Measurements from ENCODE around the gene IL12RB1.

- TF ChIP-seq YY1 (IDR thresholded peaks at IDR 0.05; ENCODE audit: insufficient read depth, insufficient replicate concordance, low read depth, low read length), result no peak
- TF ChIP-seq ZNF83 (CRISPR knock-in tag; IDR thresholded peaks at IDR 0.05; ENCODE audit: borderline replicate concordance), result no peak
- no peak for TF ChIP-seq TAF1 (CRISPR knock-in tag; IDR thresholded peaks at IDR 0.05)
- no peak for TF ChIP-seq CBFB (CRISPR knock-in tag; IDR thresholded peaks at IDR 0.05)
- no peak for TF ChIP-seq POLR2A (IDR thresholded peaks at IDR 0.05; ENCODE audit: insufficient read depth in 1 of 2, low read depth in 2 of 2, low read length in 2 of 2)
- TF ChIP-seq HMG20B (CRISPR knock-in tag; conservative IDR thresholded peaks at IDR 0.05), result no peak
- TF ChIP-seq FOXA1 (IDR thresholded peaks at IDR 0.05), result no peak; the same call in 1 of the 2 replicates
- TF ChIP-seq FOXA1 (CRISPR knock-in tag; IDR thresholded peaks at IDR 0.05), result peak; percentile 70
- no peak for TF ChIP-seq ZNF782 (CRISPR knock-in tag; IDR thresholded peaks at IDR 0.05; ENCODE audit: borderline replicate concordance)
- no peak for TF ChIP-seq ZHX1 (CRISPR knock-in tag; IDR thresholded peaks at IDR 0.05; ENCODE audit: low read depth)
- TF ChIP-seq TERF1 (CRISPR knock-in tag; IDR thresholded peaks at IDR 0.05), result no peak
- TF ChIP-seq IRF2 (CRISPR knock-in tag; IDR thresholded peaks at IDR 0.05), result peak; percentile 29; the same call in 1 of the 2 replicates
These were observed 57.0 kb downstream of the IL12RB1 start for GRCh38 chr19:18029617-18030338.
